Smooth muscle cell (in vitro differentiated cells): ENCODE data around the gene FKRP. TPM values are rescaled to one million over a fixed set of nuclear protein-coding genes. Genes with fewer than 3 reads are reported as not detected.
"Not testable (repeated sequence)": the region's sequence is repeated elsewhere in the genome, so short reads cannot be mapped to it uniquely, and the experiment has no call there.

Experiments
- DNase-seq: peaks from one replicate; lab custom pipeline; 2025; ENCODE audit not compliant: unreplicated experiment; lab: John Stamatoyannopoulos, UW
- H2AFZ ChIP-seq: fragments of 200-600 bp; sonication (generic); 2 replicates; pipeline ENCODE4 v1.6.0; 2016; ENCODE audit warnings: antibody characterized with exemption, low read depth, mild to moderate bottlenecking
- H3F3A ChIP-seq: fragments of 200-600 bp; sonication (generic); 2 replicates; pipeline ENCODE4 v1.6.0; 2017; ENCODE audit warnings: antibody characterized with exemption, low read depth
- H3K27ac ChIP-seq: fragments of 200-600 bp; sonication (generic); 2 replicates; pipeline ENCODE4 v1.5.1; 2016; ENCODE audit warnings: low read depth, mild to moderate bottlenecking
- H3K27me3 ChIP-seq: fragments of 200-600 bp; sonication (generic); 2 replicates; pipeline ENCODE4 v1.6.1; 2016; ENCODE audit warnings: low read depth, mild to moderate bottlenecking
- H3K36me3 ChIP-seq: fragments of 200-600 bp; sonication (generic); 2 replicates; pipeline ENCODE4 v1.5.1; 2016; ENCODE audit warnings: low read depth
- H3K4me1 ChIP-seq: fragments of 200-600 bp; sonication (generic); 2 replicates; pipeline ENCODE4 v1.5.1; 2016; ENCODE audit warnings: low read depth
- H3K4me2 ChIP-seq: fragments of 200-600 bp; sonication (generic); 2 replicates; pipeline ENCODE4 v1.6.0; 2016; ENCODE audit warnings: mild to moderate bottlenecking
- H3K4me3 ChIP-seq: fragments of 200-600 bp; sonication (generic); 2 replicates; pipeline ENCODE4 v1.5.1; 2016; ENCODE audit warnings: mild to moderate bottlenecking
- H3K79me2 ChIP-seq: fragments of 200-600 bp; sonication (generic); 2 replicates; pipeline ENCODE4 v1.6.0; 2016; ENCODE audit warnings: low read depth, mild to moderate bottlenecking
- H3K9ac ChIP-seq: fragments of 200-600 bp; sonication (generic); 2 replicates; pipeline ENCODE4 v1.6.0; 2016; ENCODE audit warnings: low read depth
- H3K9me3 ChIP-seq: fragments of 200-600 bp; sonication (generic); replicated peaks from 2 replicates; pipeline ENCODE4 v1.5.1; 2016; ENCODE audit warnings: low read depth
- H4K20me1 ChIP-seq: fragments of 200-600 bp; sonication (generic); 2 replicates; pipeline ENCODE4 v1.6.0; 2016; ENCODE audit warnings: low read depth
- WGBS: methylation state at CpG from one replicate; pipeline ENCODE4 v1.1.7; 2016; ENCODE audit warnings: low lambda C conversion rate; 5-methylcytosine and 5-hydroxymethylcytosine counted together
- polyA plus RNA-seq: library from polyadenylated mRNA; unstranded; fragments of >200 nt; fragmentation: Nextera tagmentation; extraction: Ambion mirVana; gene quantifications from 2 replicates; pipeline ENCODE4 v1.2.1, GENCODE V29; 2016
- total RNA-seq: library from RNA; depleted of rRNA; stranded (reverse); fragments of >200 nt; gene quantifications from 2 replicates; pipeline ENCODE4 v1.2.3, GENCODE V29; 2014
- TF ChIP-seq, protein P1 (sequence below): fragments of 200-600 bp; sonication (generic); IDR thresholded peaks from 2 replicates; pipeline ENCODE4 v1.5.1; 2017; ENCODE audit warnings: borderline replicate concordance, mild to moderate bottlenecking, antibody characterized with exemption; ENCODE audit not compliant: insufficient read depth, poor library complexity, severe bottlenecking

FKRP gene
- total and polyA plus RNA-seq, 2 experiments from 2014 or later: 18.9 to 35.2 TPM

DNA sequence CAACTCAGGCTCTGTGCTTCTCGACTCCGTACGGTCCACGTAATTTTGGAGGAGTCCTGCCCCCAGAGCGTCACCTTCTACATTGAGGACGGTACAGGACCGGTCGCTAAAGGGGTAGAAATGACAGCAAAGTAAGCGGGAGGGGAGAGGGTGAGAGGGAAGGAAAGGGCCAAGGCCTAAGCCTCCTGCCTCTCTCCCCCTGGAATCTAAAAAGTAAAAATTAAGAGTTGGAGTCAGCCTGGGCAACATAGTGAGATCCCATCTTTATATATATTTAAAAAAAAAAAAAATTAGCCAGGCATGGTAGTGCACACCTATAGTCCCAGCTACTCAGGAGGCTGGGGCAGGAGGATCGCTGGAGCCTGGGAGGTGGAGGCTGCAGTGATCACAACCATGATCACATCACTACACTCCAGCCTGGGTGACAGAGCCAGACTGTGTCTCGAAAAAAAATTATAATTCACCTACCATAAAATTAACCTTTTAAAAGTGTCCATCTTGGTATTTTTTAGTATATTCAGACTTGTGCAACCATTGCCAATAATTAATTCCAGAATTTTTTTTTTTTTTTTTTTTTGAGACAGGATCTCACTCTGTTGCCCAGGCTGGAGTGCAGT is 29.9 kb downstream of the FKRP start:
- Histone ChIP-seq H2AFZ (no peak overlapping the region), H3K9ac (no peak overlapping the region), H3K27ac (no peak overlapping the region), H3K27me3 (no peaks in the 10 kb centered on the region), H3F3A (peaks cover 8% of the 10 kb centered on the region), H3K4me2 (no peak overlapping the region), H3K4me1 (no peaks in the 10 kb centered on the region), H4K20me1 (peaks cover 57% of the 10 kb centered on the region), H3K79me2 (peaks cover 12% of the 10 kb centered on the region), H3K4me3 (no peak overlapping the region), H3K36me3 (no peaks in the 10 kb centered on the region), H3K9me3 (no peaks in the 10 kb centered on the region)
- DNase-seq: no peak
- WGBS: 87% methylated on average over 11 of the region's 11 CpGs
- TF ChIP-seq, protein P1, sequence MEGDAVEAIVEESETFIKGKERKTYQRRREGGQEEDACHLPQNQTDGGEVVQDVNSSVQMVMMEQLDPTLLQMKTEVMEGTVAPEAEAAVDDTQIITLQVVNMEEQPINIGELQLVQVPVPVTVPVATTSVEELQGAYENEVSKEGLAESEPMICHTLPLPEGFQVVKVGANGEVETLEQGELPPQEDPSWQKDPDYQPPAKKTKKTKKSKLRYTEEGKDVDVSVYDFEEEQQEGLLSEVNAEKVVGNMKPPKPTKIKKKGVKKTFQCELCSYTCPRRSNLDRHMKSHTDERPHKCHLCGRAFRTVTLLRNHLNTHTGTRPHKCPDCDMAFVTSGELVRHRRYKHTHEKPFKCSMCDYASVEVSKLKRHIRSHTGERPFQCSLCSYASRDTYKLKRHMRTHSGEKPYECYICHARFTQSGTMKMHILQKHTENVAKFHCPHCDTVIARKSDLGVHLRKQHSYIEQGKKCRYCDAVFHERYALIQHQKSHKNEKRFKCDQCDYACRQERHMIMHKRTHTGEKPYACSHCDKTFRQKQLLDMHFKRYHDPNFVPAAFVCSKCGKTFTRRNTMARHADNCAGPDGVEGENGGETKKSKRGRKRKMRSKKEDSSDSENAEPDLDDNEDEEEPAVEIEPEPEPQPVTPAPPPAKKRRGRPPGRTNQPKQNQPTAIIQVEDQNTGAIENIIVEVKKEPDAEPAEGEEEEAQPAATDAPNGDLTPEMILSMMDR: no peak

DNA sequence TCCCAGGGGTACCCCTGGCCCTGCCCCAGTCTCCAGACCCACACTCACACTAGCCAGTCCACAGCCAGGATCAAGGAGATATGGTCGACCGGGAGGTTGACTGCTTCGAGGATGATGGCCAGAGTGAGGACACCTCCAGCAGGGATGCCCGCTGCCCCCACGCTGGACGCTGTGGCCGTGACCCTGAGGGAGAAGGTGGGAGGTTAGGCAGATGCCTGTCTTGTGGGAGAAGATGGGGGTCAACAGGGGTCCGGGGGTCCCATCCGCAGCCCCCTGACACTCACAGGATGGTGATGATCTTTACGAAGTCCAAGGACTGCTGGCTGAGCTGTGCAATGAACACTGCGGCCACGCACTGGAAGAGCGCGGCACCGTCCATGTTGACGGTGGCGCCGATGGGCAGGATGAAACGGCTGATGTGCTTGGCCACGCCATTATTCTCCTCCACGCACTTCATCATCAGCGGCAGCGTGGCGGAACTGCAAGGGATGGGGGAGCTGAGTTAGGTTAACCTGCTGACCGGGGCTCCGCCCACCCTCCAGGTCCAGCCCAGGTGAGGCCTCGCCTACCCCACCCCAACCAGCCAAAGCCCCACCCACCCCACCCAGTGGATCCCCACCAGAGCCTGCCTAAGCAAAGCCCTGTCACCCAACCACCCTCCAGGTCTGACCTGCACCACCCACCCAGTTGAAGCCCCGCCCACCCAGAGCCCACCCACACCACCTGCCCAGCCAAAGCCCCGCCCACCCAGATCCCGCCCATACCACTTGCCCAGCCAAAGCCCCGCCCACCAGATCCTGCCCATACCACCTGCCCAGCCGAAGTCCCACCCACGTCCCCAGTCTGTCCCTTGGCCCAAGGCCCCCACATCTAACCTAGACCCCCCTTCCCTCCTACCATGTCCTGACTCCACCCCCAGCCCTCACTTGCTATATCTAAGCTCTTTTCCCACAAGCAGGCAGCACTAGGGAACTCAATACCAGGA is 31.4 kb downstream of the FKRP start:
- TF ChIP-seq, protein P1: no peak
- H2AFZ ChIP-seq: no peak overlapping the region
- H3K4me1 ChIP-seq: no peaks in the 10 kb centered on the region
- H3K9me3 ChIP-seq: no peaks in the 10 kb centered on the region
- H3K27me3 ChIP-seq: no peaks in the 10 kb centered on the region
- peaks cover 8% of the 10 kb centered on the region for H3F3A ChIP-seq
- no peak for DNase-seq
- no peak overlapping the region for H3K9ac ChIP-seq
- no peak overlapping the region for H3K4me3 ChIP-seq
- no peak overlapping the region for H3K4me2 ChIP-seq
- H3K27ac ChIP-seq: no peak overlapping the region
- no peaks in the 10 kb centered on the region for H3K36me3 ChIP-seq
- 98% methylated on average over 29 of the region's 33 CpGs for WGBS
- H4K20me1 ChIP-seq: peaks cover 72% of the 10 kb centered on the region
- H3K79me2 ChIP-seq: peaks cover 27% of the 10 kb centered on the region

DNA sequence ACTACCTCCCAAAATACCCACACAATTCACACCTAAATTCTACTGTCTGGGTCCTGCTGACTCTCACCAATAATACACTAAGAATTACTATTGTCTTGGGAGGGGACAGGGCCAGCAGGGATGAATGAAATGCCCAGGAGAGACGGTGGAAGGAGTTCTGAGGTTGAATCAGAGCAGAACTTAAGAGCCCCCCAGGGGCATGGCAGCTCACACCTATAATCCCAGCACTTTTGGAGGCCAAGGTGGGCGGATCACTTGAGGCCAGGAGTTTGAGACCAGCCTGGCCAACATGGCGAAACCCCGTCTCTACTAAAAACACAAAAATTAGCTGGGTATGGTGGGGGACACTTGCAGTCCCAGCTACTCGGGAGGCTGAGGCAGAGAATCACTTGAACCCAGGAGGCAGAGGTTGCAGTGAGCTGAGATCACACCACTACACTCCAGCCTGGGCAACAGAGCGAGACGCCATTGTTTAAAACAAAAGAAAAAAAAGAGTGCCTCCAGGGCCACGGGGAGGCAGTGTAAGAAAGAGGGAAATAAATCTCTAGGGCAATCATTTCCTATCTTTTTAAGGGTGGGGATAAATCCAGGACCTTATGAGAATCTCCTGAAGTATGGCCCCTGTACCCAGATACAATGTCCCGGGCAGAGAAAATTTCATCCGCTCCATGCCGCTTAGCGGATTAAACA is 32.2 kb downstream of the FKRP start:
- not testable (repeated sequence) for H3K4me3 ChIP-seq, H3K9me3 ChIP-seq, H3K4me1 ChIP-seq, H3K27me3 ChIP-seq, H3F3A ChIP-seq, H3K4me2 ChIP-seq, DNase-seq, H2AFZ ChIP-seq, H3K9ac ChIP-seq, H3K27ac ChIP-seq, H3K36me3 ChIP-seq
- H4K20me1 ChIP-seq: peaks cover 78% of the 10 kb centered on the region
- WGBS: 99% methylated on average over 12 of the region's 12 CpGs
- H3K79me2 ChIP-seq: peaks cover 36% of the 10 kb centered on the region
